ENCODE results near the gene CNPPD1.
A peak's percentile ranks its signal among the peaks of the same experiment; 100 is the strongest.

The CNPPD1 gene

DNA sequence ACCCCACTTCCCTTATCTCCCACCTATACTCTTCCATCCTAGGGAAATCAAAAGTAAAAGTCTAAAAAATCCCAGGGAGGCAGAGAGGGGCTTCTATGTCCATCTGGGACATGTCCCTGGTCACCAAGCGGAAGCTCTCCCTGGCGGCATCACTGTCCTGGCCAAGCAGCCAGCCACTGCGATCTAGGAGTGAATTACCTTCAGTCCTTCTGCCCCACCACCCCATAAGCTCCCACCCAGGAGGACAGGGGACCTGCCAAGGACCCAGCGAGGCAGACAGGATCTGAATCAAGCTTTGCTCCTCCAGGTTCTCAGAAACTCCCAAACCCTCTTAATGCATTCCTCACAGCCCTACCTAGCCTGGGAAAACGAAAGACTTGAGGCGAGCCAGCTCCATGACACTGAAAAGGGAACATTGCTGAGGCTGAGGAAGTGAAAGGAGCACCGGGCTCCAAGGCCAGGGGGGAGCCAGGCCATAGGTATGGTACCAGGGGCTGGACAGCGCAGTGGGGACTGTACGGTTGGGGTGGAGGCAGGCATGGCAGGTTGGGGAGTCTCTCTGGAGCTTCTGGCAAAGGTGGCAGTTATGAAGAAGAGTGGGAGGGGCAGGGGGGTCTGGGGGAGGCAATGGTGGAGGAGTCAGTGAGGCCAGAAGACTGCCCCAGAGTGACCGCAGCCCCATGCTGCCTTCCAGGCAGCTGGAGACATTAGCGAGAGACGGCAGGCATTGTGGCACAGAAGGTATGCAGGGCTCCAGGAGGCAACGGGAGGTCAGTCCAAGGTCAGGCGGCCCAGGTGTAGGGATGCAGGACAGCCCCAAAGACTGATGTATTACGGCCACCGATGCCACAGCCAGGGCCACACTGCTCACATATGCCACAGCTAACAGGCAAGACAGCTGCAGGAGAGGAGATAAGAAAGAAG is 4.2 kb downstream of the CNPPD1 start:
- Histone ChIP-seq H3K4me3 (ENCODE audit: low read depth in 1 of 2, low read length in 2 of 2) (no peak overlapping the region), H3K27ac (ENCODE audit: low read depth, low read length) (no peak overlapping the region), H3K9ac (ENCODE audit: low read depth in 1 of 2, low read length in 2 of 2) (no peak overlapping the region), H3K36me3 (ENCODE audit: control insufficient read depth in 1 of 2, insufficient read depth in 2 of 2, low read length in 2 of 2) (peaks cover 21 to 39% of the 10 kb centered on the region in 2 donors), H3K27me3 (ENCODE audit: control insufficient read depth in 1 of 2, insufficient read depth in 2 of 2, low read length in 2 of 2) (no peaks in the 10 kb centered on the region), H3K4me1 (ENCODE audit: control insufficient read depth in 1 of 2, insufficient read depth in 2 of 2, low read length in 2 of 2) (peaks cover 32 to 47% of the 10 kb centered on the region in 2 donors), H3K9me3 (ENCODE audit: control insufficient read depth in 1 of 2, low read length in 2 of 2) (no peaks in the 10 kb centered on the region)

DNA sequence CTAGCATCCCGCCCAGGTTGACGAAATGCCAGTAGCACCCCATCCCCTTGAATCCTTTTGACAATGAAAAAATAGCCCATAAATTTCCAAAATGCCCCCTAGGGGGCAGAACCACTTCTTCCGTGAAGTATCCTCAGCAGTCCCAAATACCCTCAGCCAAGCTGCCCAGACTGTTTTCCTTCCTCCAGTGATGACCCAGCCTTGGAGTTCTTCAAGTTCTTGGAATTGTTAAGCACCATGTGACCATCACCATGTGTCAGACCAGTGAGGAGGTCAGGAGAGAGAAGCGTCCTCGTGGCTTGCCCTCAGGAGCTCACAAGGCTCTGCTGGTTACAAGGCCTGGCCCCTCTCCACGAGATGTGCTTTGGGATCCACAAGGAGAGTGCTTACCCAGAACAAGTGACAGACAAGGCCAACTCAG is 5.5 kb downstream of the CNPPD1 start:
- H3K27me3 ChIP-seq (ENCODE audit: control insufficient read depth in 1 of 2, insufficient read depth in 2 of 2, low read length in 2 of 2) = no peaks in the 10 kb centered on the region
- H3K27ac ChIP-seq (ENCODE audit: low read depth, low read length) = no peak overlapping the region
- no peak overlapping the region for H3K4me3 ChIP-seq (ENCODE audit: low read depth in 1 of 2, low read length in 2 of 2)
- peaks cover 21 to 43% of the 10 kb centered on the region in 2 donors for H3K36me3 ChIP-seq (ENCODE audit: control insufficient read depth in 1 of 2, insufficient read depth in 2 of 2, low read length in 2 of 2)
- H3K9me3 ChIP-seq (ENCODE audit: control insufficient read depth in 1 of 2, low read length in 2 of 2) = no peaks in the 10 kb centered on the region
- H3K9ac ChIP-seq (ENCODE audit: low read depth in 1 of 2, low read length in 2 of 2) = no peak overlapping the region
- peaks cover 28 to 47% of the 10 kb centered on the region in 2 donors for H3K4me1 ChIP-seq (ENCODE audit: control insufficient read depth in 1 of 2, insufficient read depth in 2 of 2, low read length in 2 of 2)

DNA sequence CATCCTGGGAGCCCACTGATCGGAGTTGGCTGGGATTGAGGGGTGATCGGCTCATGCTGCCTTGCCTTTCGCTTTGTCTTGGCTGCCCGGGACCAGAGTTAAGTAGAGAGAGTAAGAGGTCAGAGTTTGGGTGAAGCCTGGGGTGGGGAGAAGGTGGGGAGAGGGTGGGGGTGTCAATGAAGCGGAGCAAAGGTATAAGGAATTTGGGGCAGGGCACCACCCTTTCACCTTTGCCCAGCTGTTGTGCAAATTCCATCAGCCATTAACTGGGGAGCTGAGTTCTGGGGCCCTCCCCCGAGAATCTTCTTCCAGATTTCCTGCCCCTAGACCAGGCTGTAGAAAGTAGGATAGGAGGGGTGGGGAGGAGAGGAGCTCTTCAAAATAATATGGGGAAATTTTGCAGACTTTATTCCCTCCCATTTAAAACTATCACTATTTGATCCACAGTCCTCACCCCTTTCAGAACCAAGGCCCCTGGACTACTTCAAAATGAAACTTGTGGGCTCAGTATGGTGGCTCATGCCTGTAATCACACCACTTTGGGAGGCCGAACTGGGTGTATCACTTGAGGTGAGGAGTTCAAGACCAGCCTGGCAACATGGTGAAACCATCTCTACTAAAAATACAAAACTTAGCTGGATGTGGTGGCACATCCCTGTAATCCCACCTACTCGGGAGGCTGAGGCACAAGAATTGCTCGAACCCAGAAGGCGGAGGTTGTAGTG is 6.6 kb downstream of the CNPPD1 start, which contains the start of gene SLC23A3:
SLC23A3 (minus strand) TSS at position 100 of the 725 bp plus-strand sequence; CDS start at position 55, 45 bp downstream.
- peaks cover 20 to 41% of the 10 kb centered on the region in 2 donors for H3K4me1 ChIP-seq (ENCODE audit: control insufficient read depth in 1 of 2, insufficient read depth in 2 of 2, low read length in 2 of 2)
- H3K4me3 ChIP-seq (ENCODE audit: low read depth in 1 of 2, low read length in 2 of 2) = peak within 1 kb of the TSS; percentile 19 to 28
- no peaks in the 10 kb centered on the region for H3K27me3 ChIP-seq (ENCODE audit: control insufficient read depth in 1 of 2, insufficient read depth in 2 of 2, low read length in 2 of 2)
- peaks cover 21 to 43% of the 10 kb centered on the region in 2 donors for H3K36me3 ChIP-seq (ENCODE audit: control insufficient read depth in 1 of 2, insufficient read depth in 2 of 2, low read length in 2 of 2)
- peak within 1 kb of the TSS in 1 of 2 donors; percentile 16 for H3K9ac ChIP-seq (ENCODE audit: low read depth in 1 of 2, low read length in 2 of 2)
- H3K27ac ChIP-seq (ENCODE audit: low read depth, low read length) = peak within 1 kb of the TSS; percentile 30
- H3K9me3 ChIP-seq (ENCODE audit: control insufficient read depth in 1 of 2, low read length in 2 of 2) = no peaks in the 10 kb centered on the region

DNA sequence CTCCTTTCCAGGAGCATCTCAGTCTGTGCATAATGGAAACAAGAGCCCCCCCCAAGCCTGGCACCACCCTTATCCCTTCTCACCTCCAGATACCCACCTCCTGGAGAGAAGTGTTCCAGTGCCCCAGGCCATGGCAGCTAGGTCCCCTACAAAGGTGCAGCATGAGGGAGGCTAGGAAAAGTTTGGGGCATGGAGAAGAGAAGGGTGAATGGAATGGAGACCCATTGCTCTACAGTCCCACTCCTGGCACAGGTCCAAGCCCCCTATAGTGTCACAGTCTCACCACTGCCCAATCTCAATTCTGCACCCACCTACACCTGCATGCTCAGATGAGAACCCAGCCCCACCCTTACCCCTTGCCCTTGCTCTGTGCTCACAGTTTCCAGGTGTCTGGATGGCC is 7.8 kb downstream of the CNPPD1 start:
- peak overlapping the region in 1 of 2 donors; percentile 28 for H3K4me3 ChIP-seq (ENCODE audit: low read depth in 1 of 2, low read length in 2 of 2)
- H3K27me3 ChIP-seq (ENCODE audit: control insufficient read depth in 1 of 2, insufficient read depth in 2 of 2, low read length in 2 of 2) = no peaks in the 10 kb centered on the region
- no peak overlapping the region for H3K27ac ChIP-seq (ENCODE audit: low read depth, low read length)
- H3K4me1 ChIP-seq (ENCODE audit: control insufficient read depth in 1 of 2, insufficient read depth in 2 of 2, low read length in 2 of 2) = peaks cover 20 to 35% of the 10 kb centered on the region in 2 donors
- H3K9me3 ChIP-seq (ENCODE audit: control insufficient read depth in 1 of 2, low read length in 2 of 2) = no peaks in the 10 kb centered on the region
- H3K36me3 ChIP-seq (ENCODE audit: control insufficient read depth in 1 of 2, insufficient read depth in 2 of 2, low read length in 2 of 2) = peaks cover 11 to 32% of the 10 kb centered on the region in 2 donors
- no peak overlapping the region for H3K9ac ChIP-seq (ENCODE audit: low read depth in 1 of 2, low read length in 2 of 2)

DNA sequence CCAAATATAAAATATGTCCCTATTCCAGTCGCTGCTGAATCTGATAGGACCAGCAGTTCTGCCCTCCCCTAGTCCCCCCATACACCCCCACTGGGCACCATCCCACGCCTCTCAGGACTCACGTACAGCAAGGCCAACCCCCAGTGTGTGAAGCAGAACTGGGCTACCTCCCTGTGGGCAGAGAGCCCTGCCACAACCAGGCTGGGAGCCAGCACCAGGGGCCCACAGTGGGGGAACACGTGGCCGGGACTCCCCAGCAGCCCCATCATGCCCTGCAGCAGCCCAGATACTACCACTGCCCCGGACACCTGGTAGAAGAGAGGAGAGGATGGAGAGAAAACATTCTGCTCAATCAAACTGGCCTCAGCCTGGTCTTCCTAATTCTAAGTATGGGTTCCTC is 8.2 kb downstream of the CNPPD1 start:
- peaks cover 8 to 27% of the 10 kb centered on the region in 2 donors for H3K36me3 ChIP-seq (ENCODE audit: control insufficient read depth in 1 of 2, insufficient read depth in 2 of 2, low read length in 2 of 2)
- H3K9me3 ChIP-seq (ENCODE audit: control insufficient read depth in 1 of 2, low read length in 2 of 2) = no peaks in the 10 kb centered on the region
- H3K4me3 ChIP-seq (ENCODE audit: low read depth in 1 of 2, low read length in 2 of 2) = no peak overlapping the region
- peaks cover 20 to 35% of the 10 kb centered on the region in 2 donors for H3K4me1 ChIP-seq (ENCODE audit: control insufficient read depth in 1 of 2, insufficient read depth in 2 of 2, low read length in 2 of 2)
- no peak overlapping the region for H3K9ac ChIP-seq (ENCODE audit: low read depth in 1 of 2, low read length in 2 of 2)
- no peak overlapping the region for H3K27ac ChIP-seq (ENCODE audit: low read depth, low read length)
- no peaks in the 10 kb centered on the region for H3K27me3 ChIP-seq (ENCODE audit: control insufficient read depth in 1 of 2, insufficient read depth in 2 of 2, low read length in 2 of 2)

DNA sequence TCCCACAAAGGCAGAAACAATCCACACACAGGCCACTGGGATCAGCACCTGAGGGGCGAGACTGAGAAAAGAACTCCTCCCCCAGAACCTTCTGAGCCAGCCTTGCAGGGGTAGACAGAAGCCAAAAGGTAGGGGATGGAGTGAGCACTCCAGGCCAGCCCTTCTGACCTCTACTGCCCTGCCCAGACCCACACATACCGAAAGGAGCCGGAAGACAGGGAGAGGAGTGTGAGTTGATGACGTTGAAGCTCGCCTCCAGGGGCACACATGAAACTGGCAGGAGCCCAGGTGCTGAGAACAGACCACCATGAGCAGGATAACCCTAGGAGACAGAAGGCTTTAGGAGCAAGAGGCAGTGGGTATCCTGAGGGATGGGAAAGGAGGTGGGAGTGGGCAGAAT is 8.7 kb downstream of the CNPPD1 start:
- no peaks in the 10 kb centered on the region for H3K9me3 ChIP-seq (ENCODE audit: control insufficient read depth in 1 of 2, low read length in 2 of 2)
- H3K4me1 ChIP-seq (ENCODE audit: control insufficient read depth in 1 of 2, insufficient read depth in 2 of 2, low read length in 2 of 2) = peaks cover 20 to 33% of the 10 kb centered on the region in 2 donors
- H3K27me3 ChIP-seq (ENCODE audit: control insufficient read depth in 1 of 2, insufficient read depth in 2 of 2, low read length in 2 of 2) = no peaks in the 10 kb centered on the region
- peaks cover 4 to 22% of the 10 kb centered on the region in 2 donors for H3K36me3 ChIP-seq (ENCODE audit: control insufficient read depth in 1 of 2, insufficient read depth in 2 of 2, low read length in 2 of 2)
- no peak overlapping the region for H3K4me3 ChIP-seq (ENCODE audit: low read depth in 1 of 2, low read length in 2 of 2)
- no peak overlapping the region for H3K9ac ChIP-seq (ENCODE audit: low read depth in 1 of 2, low read length in 2 of 2)
- H3K27ac ChIP-seq (ENCODE audit: low read depth, low read length) = no peak overlapping the region

DNA sequence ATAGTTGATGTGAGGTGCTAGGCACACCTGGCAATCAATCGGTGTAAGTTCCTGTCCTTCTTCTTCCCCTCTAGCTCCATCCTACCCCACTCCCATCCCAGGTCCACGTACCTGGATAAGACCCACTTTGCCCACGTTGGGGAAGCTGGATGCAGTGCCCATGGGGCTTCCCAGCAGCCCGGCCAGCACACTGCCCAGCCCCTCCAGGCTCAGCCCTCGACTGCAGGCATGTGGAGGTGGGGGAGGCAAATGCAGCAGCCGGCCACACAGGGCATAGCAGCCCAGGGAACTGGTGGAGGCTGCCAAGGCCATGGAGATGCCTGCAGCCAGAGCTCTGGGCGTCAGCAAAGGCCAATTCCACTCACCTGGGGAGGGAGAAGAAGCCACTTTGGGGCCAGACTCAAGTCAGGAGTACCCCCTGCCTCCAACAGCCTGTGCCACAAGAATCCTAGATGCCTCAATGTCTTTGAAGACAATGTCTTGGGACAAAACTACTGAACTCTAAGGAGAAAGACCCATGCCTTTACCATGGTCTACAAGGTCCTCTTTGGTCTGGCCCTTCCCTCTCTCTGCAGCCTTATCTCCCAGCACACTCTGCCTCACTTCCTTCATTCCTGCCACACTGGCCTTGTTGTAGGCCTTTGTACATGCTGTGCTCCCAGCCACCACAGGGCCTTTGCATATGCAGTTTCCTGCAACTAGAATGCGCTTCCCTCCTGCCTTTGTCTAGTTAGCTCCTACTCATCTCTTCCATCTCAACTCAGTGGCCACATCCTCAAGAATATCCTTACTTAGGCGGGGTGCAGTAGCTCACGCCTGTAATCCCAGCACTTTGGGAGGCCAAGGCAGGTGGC is 11.4 kb downstream of the CNPPD1 start:
- peaks cover 0 to 4% of the 10 kb centered on the region in 2 donors for H3K36me3 ChIP-seq (ENCODE audit: control insufficient read depth in 1 of 2, insufficient read depth in 2 of 2, low read length in 2 of 2)
- no peak overlapping the region for H3K9ac ChIP-seq (ENCODE audit: low read depth in 1 of 2, low read length in 2 of 2)
- no peaks in the 10 kb centered on the region for H3K27me3 ChIP-seq (ENCODE audit: control insufficient read depth in 1 of 2, insufficient read depth in 2 of 2, low read length in 2 of 2)
- H3K27ac ChIP-seq (ENCODE audit: low read depth, low read length) = no peak overlapping the region
- no peaks in the 10 kb centered on the region for H3K9me3 ChIP-seq (ENCODE audit: control insufficient read depth in 1 of 2, low read length in 2 of 2)
- no peak overlapping the region for H3K4me3 ChIP-seq (ENCODE audit: low read depth in 1 of 2, low read length in 2 of 2)
- H3K4me1 ChIP-seq (ENCODE audit: control insufficient read depth in 1 of 2, insufficient read depth in 2 of 2, low read length in 2 of 2) = peaks cover 15 to 29% of the 10 kb centered on the region in 2 donors

DNA sequence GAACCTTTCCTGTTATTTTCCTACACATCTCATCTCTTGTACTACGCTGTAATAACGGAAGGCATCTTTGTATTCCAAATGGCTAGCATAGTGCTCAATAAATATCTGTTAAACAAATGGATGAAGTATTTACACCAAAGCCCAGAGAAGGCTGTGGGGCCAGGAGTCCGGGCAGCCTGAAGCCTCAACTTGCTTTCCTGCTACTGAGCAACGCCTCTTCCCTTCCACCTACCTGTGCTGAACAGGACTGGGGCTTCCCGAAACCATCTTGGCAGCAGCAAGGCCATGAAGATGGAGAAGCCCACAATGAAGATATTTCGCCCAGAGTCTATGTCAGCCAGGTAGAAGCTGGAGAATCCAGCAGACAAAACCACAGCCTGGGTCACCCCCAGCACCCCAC is 13.6 kb downstream of the CNPPD1 start:
- no peaks in the 10 kb centered on the region for H3K27me3 ChIP-seq (ENCODE audit: control insufficient read depth in 1 of 2, insufficient read depth in 2 of 2, low read length in 2 of 2)
- peaks cover 0 to 4% of the 10 kb centered on the region in 2 donors for H3K36me3 ChIP-seq (ENCODE audit: control insufficient read depth in 1 of 2, insufficient read depth in 2 of 2, low read length in 2 of 2)
- no peaks in the 10 kb centered on the region for H3K9me3 ChIP-seq (ENCODE audit: control insufficient read depth in 1 of 2, low read length in 2 of 2)

DNA sequence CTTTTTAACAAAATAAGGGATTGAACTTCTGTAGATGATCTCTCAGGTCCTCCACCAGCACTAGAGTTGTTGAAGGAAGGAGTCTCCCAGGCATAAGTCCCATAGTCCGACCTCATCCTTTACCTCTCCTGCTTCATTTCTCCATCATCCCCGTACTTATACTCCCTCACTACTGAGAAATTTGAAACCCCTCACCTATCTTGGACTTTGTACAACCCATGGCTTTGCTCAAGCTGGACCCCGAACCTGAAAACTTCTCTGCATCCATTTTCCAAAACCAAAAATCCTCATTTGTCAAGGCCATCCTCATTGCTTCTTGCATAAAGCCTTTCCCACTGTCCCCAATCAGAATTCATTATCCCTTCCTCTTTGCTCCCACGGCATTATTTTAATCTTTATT is 15.6 kb downstream of the CNPPD1 start:
- peaks cover 10 to 13% of the 10 kb centered on the region in 2 donors for H3K4me1 ChIP-seq (ENCODE audit: control insufficient read depth in 1 of 2, insufficient read depth in 2 of 2, low read length in 2 of 2)
- peak overlapping the region; percentile 52 to 77 for H3K9ac ChIP-seq (ENCODE audit: low read depth in 1 of 2, low read length in 2 of 2)
- H3K27me3 ChIP-seq (ENCODE audit: control insufficient read depth in 1 of 2, insufficient read depth in 2 of 2, low read length in 2 of 2) = no peaks in the 10 kb centered on the region
- no peaks in the 10 kb centered on the region for H3K9me3 ChIP-seq (ENCODE audit: control insufficient read depth in 1 of 2, low read length in 2 of 2)
- H3K27ac ChIP-seq (ENCODE audit: low read depth, low read length) = no peak overlapping the region
- peaks cover 13 to 20% of the 10 kb centered on the region in 2 donors for H3K36me3 ChIP-seq (ENCODE audit: control insufficient read depth in 1 of 2, insufficient read depth in 2 of 2, low read length in 2 of 2)
- H3K4me3 ChIP-seq (ENCODE audit: low read depth in 1 of 2, low read length in 2 of 2) = peak overlapping the region; percentile 76 to 78

More for the DNA sequence above, 13.6 kb downstream of the CNPPD1 start:
- H3K9ac ChIP-seq (ENCODE audit: low read depth in 1 of 2, low read length in 2 of 2) = no peak overlapping the region
- H3K27ac ChIP-seq (ENCODE audit: low read depth, low read length) = no peak overlapping the region
- H3K4me1 ChIP-seq (ENCODE audit: control insufficient read depth in 1 of 2, insufficient read depth in 2 of 2, low read length in 2 of 2) = peaks cover 10 to 14% of the 10 kb centered on the region in 2 donors
- no peak overlapping the region for H3K4me3 ChIP-seq (ENCODE audit: low read depth in 1 of 2, low read length in 2 of 2)
